Lower leg skin (tissue), 4 donors: ENCODE data around the gene GALNT3. TPM values are rescaled to one million over a fixed set of nuclear protein-coding genes. Genes with fewer than 3 reads are reported as not detected.

ENCODE experiments used
- DNase-seq, 2 donors: peaks; one replicate each; pipeline ENCODE4 v3.0.0-alpha.2; 2019; ENCODE audit warnings: low spot score in 2 of 2
- H3K4me3 ChIP-seq: fragments of 200-600 bp; sonication (generic); 2 replicates; pipeline ENCODE4 v1.5.1; 2017; ENCODE audit warnings: mild to moderate bottlenecking, low read depth; ENCODE audit not compliant: poor library complexity, severe bottlenecking
- CTCF ChIP-seq, 3 donors: fragments of 450-650 bp; IDR thresholded peaks; one replicate each; pipeline ENCODE4 v1.5.1; 2016; ENCODE audit warnings: antibody characterized with exemption in 3 of 3, mild to moderate bottlenecking in 3 of 3, moderate library complexity in 2 of 3
- POLR2A ChIP-seq, 2 donors: fragments of 450-650 bp; IDR thresholded peaks; one replicate each; pipeline ENCODE4 v1.6.1; 2016 to 2017; ENCODE audit warnings: antibody characterized with exemption in 2 of 2, mild to moderate bottlenecking in 1 of 2, moderate library complexity in 1 of 2
- WGBS, 2 donors: methylation state at CpG; one replicate each; pipeline ENCODE4 v1.1.5; 2018; 5-methylcytosine and 5-hydroxymethylcytosine counted together
- intact Hi-C: fragments of 100-400 bp; cut with DNase I; formaldehyde crosslinking; loops from one replicate; pipeline ENCODE4 v1.15.0; 2023; ENCODE audit warnings: low total_unique reads
- total RNA-seq, 4 donors: library from RNA; depleted of rRNA; stranded (reverse); fragments of >200 nt; gene quantifications; one replicate each; pipeline ENCODE4 v1.1.0, GENCODE V29; 2016

Gene GALNT3
- total RNA-seq, 4 donors from 2014 or later, result 14.2 to 30.9 (median 18.2) TPM

GRCh38 chr2:165720511-165720910 lies 73.5 kb downstream of the GALNT3 start:
- intact Hi-C loops, result no loop called here
- TF ChIP-seq POLR2A (IDR thresholded peaks at IDR 0.05), result no peak
- no peak for TF ChIP-seq CTCF (IDR thresholded peaks at IDR 0.05)
- DNase-seq, result no peak
- no peak overlapping the region for H3K4me3 ChIP-seq

- TF ChIP-seq POLR2A (IDR thresholded peaks at IDR 0.05) (no peak), CTCF (IDR thresholded peaks at IDR 0.05) (no peak)
- no peak for DNase-seq
- no peak overlapping the region for H3K4me3 ChIP-seq
- intact Hi-C loops, result no loop called here
- WGBS, 2 donors, result 47 to 60% methylated on average over 1 of the region's 1 CpG
These were observed 75.3 kb downstream of the GALNT3 start for GRCh38 chr2:165718610-165719210.

- WGBS, 2 donors, result 82 to 84% methylated on average over 1 of the region's 1 CpG
- TF ChIP-seq CTCF (IDR thresholded peaks at IDR 0.05) (no peak), POLR2A (IDR thresholded peaks at IDR 0.05) (no peak)
- no peak overlapping the region for H3K4me3 ChIP-seq
- DNase-seq, result no peak
- intact Hi-C loops, result no loop called here
These were observed 78.0 kb downstream of the GALNT3 start for GRCh38 chr2:165716091-165716490.

GRCh38 chr2:165706960-165707487 lies 87.0 kb downstream of the GALNT3 start:
- intact Hi-C loops, result loop anchor here (10.0 kb wide), 1 partner anchor 712 kb away; no protein-coding TSS in a partner anchor
- no peak overlapping the region for H3K4me3 ChIP-seq
- TF ChIP-seq CTCF (IDR thresholded peaks at IDR 0.05) (no peak), POLR2A (IDR thresholded peaks at IDR 0.05) (no peak)
- 57 to 61% methylated on average over 3 of the region's 3 CpGs for WGBS, 2 donors
- no peak for DNase-seq

DNA sequence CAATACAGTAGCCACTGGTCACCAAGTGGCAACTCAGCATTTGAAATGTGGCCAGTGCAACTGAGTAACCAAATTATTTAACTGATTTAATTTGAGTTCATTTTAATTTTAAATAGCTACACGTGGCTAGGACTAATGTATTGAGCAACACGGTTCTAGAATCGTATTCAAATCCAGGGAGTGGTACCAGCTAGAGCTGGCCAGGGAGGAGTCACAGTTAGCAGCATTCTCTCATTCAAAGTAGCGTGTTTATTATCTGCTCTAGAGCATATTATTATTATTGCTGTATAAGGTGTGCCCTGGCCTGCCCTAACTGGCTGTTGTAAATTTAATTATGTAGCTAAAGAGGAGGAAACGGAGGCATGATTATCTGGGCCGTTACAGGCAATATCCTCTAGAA lies 92.9 kb downstream of the GALNT3 start:
- WGBS, 2 donors, result 41 to 51% methylated on average over 6 of the region's 6 CpGs
- TF ChIP-seq POLR2A (IDR thresholded peaks at IDR 0.05) (no peak), CTCF (IDR thresholded peaks at IDR 0.05) (no peak)
- H3K4me3 ChIP-seq, result no peak overlapping the region
- DNase-seq, result no peak
- intact Hi-C loops, result loop anchor here (10.0 kb wide), 1 partner anchor 706 kb away; no protein-coding TSS in a partner anchor

DNA sequence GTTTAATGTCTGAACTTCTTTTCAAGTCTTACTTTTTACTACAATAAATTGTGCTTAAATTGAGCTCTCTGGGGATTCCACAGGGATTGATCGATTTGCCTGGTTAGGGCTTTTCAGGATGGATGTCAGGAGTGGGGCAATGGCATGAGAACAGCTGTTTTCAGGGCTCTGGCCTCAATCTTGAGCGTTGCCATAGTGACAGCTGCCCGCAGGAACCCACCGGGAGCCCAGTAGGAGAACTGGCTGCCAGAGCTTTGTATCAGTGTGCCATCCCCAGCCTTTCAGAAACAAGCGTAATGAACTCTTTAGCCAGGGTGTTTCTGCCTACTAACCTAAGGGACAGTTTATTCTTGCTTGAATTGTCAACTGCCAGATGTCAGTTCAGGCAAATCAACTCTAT lies 93.5 kb downstream of the GALNT3 start:
- H3K4me3 ChIP-seq, result no peak overlapping the region
- DNase-seq, result no peak
- no peak for TF ChIP-seq CTCF (IDR thresholded peaks at IDR 0.05)
- TF ChIP-seq POLR2A (IDR thresholded peaks at IDR 0.05), result no peak
- intact Hi-C loops, result loop anchor here (10.0 kb wide), 1 partner anchor 706 kb away; no protein-coding TSS in a partner anchor
- WGBS, 2 donors, result 72 to 76% methylated on average over 5 of the region's 5 CpGs
